ENCODE data around the gene RTN4R.
"Not testable (repeated sequence)": the region's sequence is repeated elsewhere in the genome, so short reads cannot be mapped to it uniquely, and the experiment has no call there.

The RTN4R gene

GRCh38 chr22:20306646-20307447 lies 38.7 kb upstream of the RTN4R start:
- H3K4me2 ChIP-seq (ENCODE audit: insufficient read depth, low read length); H3K36me3 ChIP-seq (ENCODE audit: insufficient read depth, low read length): not testable (repeated sequence)

GRCh38 chr22:20305894-20306645 lies 38.0 kb upstream of the RTN4R start:
- H3K79me2 ChIP-seq (ENCODE audit: insufficient read depth, low read length) = no peaks in the 10 kb centered on the region
- TF ChIP-seq EZH2 (IDR thresholded peaks at IDR 0.05; ENCODE audit: borderline replicate concordance, low read depth, low read length, severe bottlenecking) = no peak
- no peak for TF ChIP-seq CTCF (IDR thresholded peaks at IDR 0.05; ENCODE audit: borderline replicate concordance, extremely low read depth, low read length, poor library complexity, severe bottlenecking)
- peak; percentile 72 for ATAC-seq (ENCODE audit: insufficient read depth, low read depth)
- H3K9ac ChIP-seq (ENCODE audit: low read depth, low read length) = no peak overlapping the region
- peak; percentile 41 for DNase-seq
- H3K36me3 ChIP-seq (ENCODE audit: insufficient read depth, low read length) = no peaks in the 10 kb centered on the region
- H4K20me1 ChIP-seq (ENCODE audit: insufficient read depth, low read length) = no peaks in the 10 kb centered on the region
- H3K27me3 ChIP-seq (ENCODE audit: insufficient read depth, low read length, poor library complexity) = peaks cover under 1% of the 10 kb centered on the region
- H2AFZ ChIP-seq (ENCODE audit: low read depth, low read length) = peak overlapping the region; percentile 58; the same call in 1 of the 2 replicates
- H3K27ac ChIP-seq (ENCODE audit: low read length) = no peak overlapping the region
- H3K4me1 ChIP-seq (ENCODE audit: insufficient read depth, low read length) = peaks cover 5% of the 10 kb centered on the region; the same call in 1 of the 2 replicates
- H3K9me3 ChIP-seq (ENCODE audit: insufficient read depth, low read length, severe bottlenecking) = no peaks in the 10 kb centered on the region
- no peak overlapping the region for H3K4me2 ChIP-seq (ENCODE audit: insufficient read depth, low read length)
- H3K4me3 ChIP-seq (ENCODE audit: low read depth in 1 of 2, low read length in 2 of 2) = no peak overlapping the region

More at GRCh38 chr22:20306646-20307447, 38.7 kb upstream of the RTN4R start:
- not testable (repeated sequence) for H2AFZ ChIP-seq (ENCODE audit: low read depth, low read length); H3K4me1 ChIP-seq (ENCODE audit: insufficient read depth, low read length); H3K4me3 ChIP-seq (ENCODE audit: low read depth in 1 of 2, low read length in 2 of 2); H3K27me3 ChIP-seq (ENCODE audit: insufficient read depth, low read length, poor library complexity); H3K9ac ChIP-seq (ENCODE audit: low read depth, low read length); H4K20me1 ChIP-seq (ENCODE audit: insufficient read depth, low read length); H3K27ac ChIP-seq (ENCODE audit: low read length); H3K9me3 ChIP-seq (ENCODE audit: insufficient read depth, low read length, severe bottlenecking); H3K79me2 ChIP-seq (ENCODE audit: insufficient read depth, low read length); DNase-seq; ATAC-seq (ENCODE audit: insufficient read depth, low read depth)

GRCh38 chr22:20305230-20305893 lies 37.2 kb upstream of the RTN4R start:
- not testable (repeated sequence) for DNase-seq; H3K36me3 ChIP-seq (ENCODE audit: insufficient read depth, low read length); H3K27me3 ChIP-seq (ENCODE audit: insufficient read depth, low read length, poor library complexity); H3K9ac ChIP-seq (ENCODE audit: low read depth, low read length); H3K9me3 ChIP-seq (ENCODE audit: insufficient read depth, low read length, severe bottlenecking); H2AFZ ChIP-seq (ENCODE audit: low read depth, low read length); H3K4me1 ChIP-seq (ENCODE audit: insufficient read depth, low read length); H3K4me2 ChIP-seq (ENCODE audit: insufficient read depth, low read length); H3K79me2 ChIP-seq (ENCODE audit: insufficient read depth, low read length); H3K4me3 ChIP-seq (ENCODE audit: low read depth in 1 of 2, low read length in 2 of 2); H3K27ac ChIP-seq (ENCODE audit: low read length); H4K20me1 ChIP-seq (ENCODE audit: insufficient read depth, low read length)
- ATAC-seq (ENCODE audit: insufficient read depth, low read depth) = peak; percentile 25; the same call in 2 of the 3 replicates

GRCh38 chr22:20304646-20305045 lies 36.5 kb upstream of the RTN4R start:
- no peaks in the 10 kb centered on the region for H3K9me3 ChIP-seq (ENCODE audit: insufficient read depth, low read length, severe bottlenecking)
- H3K4me1 ChIP-seq (ENCODE audit: insufficient read depth, low read length) = peaks cover 11% of the 10 kb centered on the region
- no peak overlapping the region for H3K4me2 ChIP-seq (ENCODE audit: insufficient read depth, low read length)
- no peak overlapping the region for H3K4me3 ChIP-seq (ENCODE audit: low read depth in 1 of 2, low read length in 2 of 2)
- no peak for ATAC-seq (ENCODE audit: insufficient read depth, low read depth)
- TF ChIP-seq CTCF (IDR thresholded peaks at IDR 0.05; ENCODE audit: borderline replicate concordance, extremely low read depth, low read length, poor library complexity, severe bottlenecking) = no peak
- TF ChIP-seq EZH2 (IDR thresholded peaks at IDR 0.05; ENCODE audit: borderline replicate concordance, low read depth, low read length, severe bottlenecking) = no peak
- peaks cover 9% of the 10 kb centered on the region for H3K27me3 ChIP-seq (ENCODE audit: insufficient read depth, low read length, poor library complexity)
- H2AFZ ChIP-seq (ENCODE audit: low read depth, low read length) = no peak overlapping the region
- H3K36me3 ChIP-seq (ENCODE audit: insufficient read depth, low read length) = no peaks in the 10 kb centered on the region
- no peak overlapping the region for H3K27ac ChIP-seq (ENCODE audit: low read length)
- no peak overlapping the region for H3K9ac ChIP-seq (ENCODE audit: low read depth, low read length)
- no peaks in the 10 kb centered on the region for H3K79me2 ChIP-seq (ENCODE audit: insufficient read depth, low read length)
- H4K20me1 ChIP-seq (ENCODE audit: insufficient read depth, low read length) = no peaks in the 10 kb centered on the region
- DNase-seq = no peak

- not testable (repeated sequence) for H2AFZ ChIP-seq (ENCODE audit: low read depth, low read length); H4K20me1 ChIP-seq (ENCODE audit: insufficient read depth, low read length); H3K9ac ChIP-seq (ENCODE audit: low read depth, low read length); DNase-seq; H3K4me3 ChIP-seq (ENCODE audit: low read depth in 1 of 2, low read length in 2 of 2); H3K79me2 ChIP-seq (ENCODE audit: insufficient read depth, low read length); H3K9me3 ChIP-seq (ENCODE audit: insufficient read depth, low read length, severe bottlenecking); H3K36me3 ChIP-seq (ENCODE audit: insufficient read depth, low read length); H3K27ac ChIP-seq (ENCODE audit: low read length); ATAC-seq (ENCODE audit: insufficient read depth, low read depth); H3K4me2 ChIP-seq (ENCODE audit: insufficient read depth, low read length)
- H3K4me1 ChIP-seq (ENCODE audit: insufficient read depth, low read length) = peaks cover 12% of the 10 kb centered on the region
- peaks cover 18% of the 10 kb centered on the region for H3K27me3 ChIP-seq (ENCODE audit: insufficient read depth, low read length, poor library complexity)
Measured at GRCh38 chr22:20303229-20303534, 35.1 kb upstream of the RTN4R start.

All from DND-41 (cell line).